GM12878 (cell line): Measurements from ENCODE around the gene SLC25A13. TPM values are rescaled to one million over a fixed set of nuclear protein-coding genes. Genes with fewer than 3 reads are reported as not detected.

ENCODE experiments used
- ATAC-seq: fragments of 200-7000 bp; cut with Tn5 transposase; 3 replicates; pipeline ENCODE4 v1.9.1; 2020; ENCODE audit warnings: mild to moderate bottlenecking, moderate library complexity
- BruUV-seq: library from RNA; stranded (reverse); fragments of 400-500 nt; replicated peaks from 2 replicates; lab custom pipeline; 2021; lab: Mats Ljungman, UMichigan
- CTCF ChIA-PET: fragments of 300-600 bp; sonication (Branson Sonifier 250); formaldehyde crosslinking; extraction: SDS; loops from one replicate; lab custom pipeline; 2021; ENCODE audit warnings: inconsistent platforms; lab: Yijun Ruan, JAX
- POLR2A ChIA-PET: fragments of 350-600 bp; formaldehyde crosslinking; extraction: SDS; loops from one replicate; lab custom pipeline; 2021; ENCODE audit warnings: inconsistent platforms; lab: Charles Lee
- RAD21 ChIA-PET: fragments of 300-600 bp; sonication (Branson Sonifier 250); formaldehyde crosslinking; loops from one replicate; lab custom pipeline; 2023; ENCODE audit warnings: antibody characterized with exemption; ENCODE audit not compliant: unreplicated experiment; lab: Charles Lee
- SMC1A ChIA-PET: fragments of 300-600 bp; sonication (Branson Sonifier 250); formaldehyde crosslinking; loops from one replicate; lab custom pipeline; 2023; ENCODE audit not compliant: unreplicated experiment, uncharacterized antibody; lab: Charles Lee
- DNase-seq: peaks from one replicate; pipeline ENCODE4 v3.0.0-alpha.2; 2011; ENCODE audit warnings: low read depth, low spot score
- FAIRE-seq: peaks from 3 replicates; lab custom pipeline; 2011; peaks lifted over from hg19 to GRCh38; lab: Jason Lieb, UNC
- H2AFZ ChIP-seq: 2 replicates; pipeline ENCODE4 v1.6.0; 2011; ENCODE audit warnings: low read depth, low read length, control low read depth; ENCODE audit not compliant: control insufficient read depth
- H3K27ac ChIP-seq: 2 replicates; pipeline ENCODE4 v1.5.1; 2011; ENCODE audit warnings: control low read depth; ENCODE audit not compliant: control insufficient read depth, insufficient read depth
- H3K27me3 ChIP-seq, 2 experiments: replicated peaks in 1 of 2; 2 replicates each; pipeline versions ENCODE4 v1.6.0 to v1.6.1; 2011; ENCODE audit warnings: low read length in 1 of 2; ENCODE audit not compliant: control insufficient read depth in 2 of 2, insufficient read depth in 2 of 2
- H3K36me3 ChIP-seq, 2 experiments: 2 replicates each; pipeline ENCODE4 v1.5.1; 2011; ENCODE audit warnings: low read length in 1 of 2; ENCODE audit not compliant: control insufficient read depth in 2 of 2, insufficient read depth in 2 of 2
- H3K4me1 ChIP-seq: 2 replicates; pipeline ENCODE4 v1.6.1; 2011; ENCODE audit warnings: mild to moderate bottlenecking, low read length, moderate library complexity, mixed read lengths; ENCODE audit not compliant: control insufficient read depth, insufficient read depth
- H3K4me2 ChIP-seq: 2 replicates; pipeline ENCODE4 v1.6.0; 2011; ENCODE audit warnings: control low read depth; ENCODE audit not compliant: control insufficient read depth, insufficient read depth
- H3K4me3 ChIP-seq: fragments of 200-600 bp; sonication (generic); 2 replicates; pipeline ENCODE4 v1.5.1; 2016
- H3K79me2 ChIP-seq: 2 replicates; pipeline ENCODE4 v1.6.0; 2011; ENCODE audit warnings: low read length; ENCODE audit not compliant: control insufficient read depth, insufficient read depth
- H3K9ac ChIP-seq: 2 replicates; pipeline ENCODE4 v1.8.0; 2011; ENCODE audit warnings: low read length, control low read depth, mixed read lengths; ENCODE audit not compliant: control insufficient read depth, insufficient read depth
- H3K9me3 ChIP-seq: replicated peaks from 3 replicates; pipeline ENCODE4 v1.5.1; 2011; ENCODE audit warnings: mild to moderate bottlenecking, low read length; ENCODE audit not compliant: control insufficient read depth, insufficient read depth
- H4K20me1 ChIP-seq: 2 replicates; pipeline ENCODE4 v1.6.0; 2011; ENCODE audit not compliant: control insufficient read depth, insufficient read depth
- CBX3 ChIP-seq: fragments of 200-600 bp; sonication (generic); IDR thresholded peaks from 2 replicates; pipeline ENCODE4 v1.6.1; 2016; ENCODE audit warnings: low read depth, borderline replicate concordance
- CEBPB ChIP-seq, 2 experiments: fragments of 150-350 bp in 1 of 2; IDR thresholded peaks; 2 replicates each; pipeline ENCODE4 v1.6.1; 2012 to 2014; ENCODE audit warnings: low read depth in 2 of 2, low read length in 2 of 2, borderline replicate concordance in 1 of 2, inconsistent platforms in 1 of 2
- CEBPZ ChIP-seq: fragments of 150-350 bp; IDR thresholded peaks from 2 replicates; pipeline ENCODE4 v1.6.1; 2016; ENCODE audit warnings: low read depth, low read length
- EED ChIP-seq: sonication (generic); IDR thresholded peaks from 2 replicates; pipeline ENCODE4 v1.6.1; 2016; ENCODE audit warnings: antibody characterized with exemption, low read depth
- EP300 ChIP-seq, 2 experiments: fragments of 150-350 bp in 1 of 2; IDR thresholded peaks; 2 replicates each; pipeline ENCODE4 v1.6.1; 2011 to 2012; ENCODE audit warnings: low read depth in 2 of 2, low read length in 2 of 2, borderline replicate concordance in 1 of 2, improper control_type of control experiment in 1 of 2, inconsistent platforms in 1 of 2; ENCODE audit not compliant: control insufficient read depth in 1 of 2
- ETV6 ChIP-seq, 2 experiments: fragments of 450-650 bp in 1 of 2; IDR thresholded peaks in 1 of 2; conservative IDR thresholded peaks in 1 of 2; 2 replicates each; pipeline ENCODE4 v1.6.1; 2014; ENCODE audit warnings: antibody characterized with exemption in 1 of 2, borderline replicate concordance in 1 of 2, low read depth in 1 of 2, mild to moderate bottlenecking in 1 of 2, moderate library complexity in 1 of 2
- FOS ChIP-seq: IDR thresholded peaks from 3 replicates; pipeline ENCODE4 v1.6.1; 2011; ENCODE audit warnings: borderline replicate concordance; ENCODE audit not compliant: insufficient read length; ENCODE audit errors: extremely low read depth
- HDGF ChIP-seq: fragments of 450-650 bp; IDR thresholded peaks from 2 replicates; pipeline ENCODE4 v1.6.1; 2016; ENCODE audit warnings: antibody characterized with exemption
- IKZF1 ChIP-seq: fragments of 450-650 bp; conservative IDR thresholded peaks from 2 replicates; pipeline ENCODE4 v1.6.1; 2017; ENCODE audit warnings: antibody characterized with exemption, mild to moderate bottlenecking
- JUNB ChIP-seq: IDR thresholded peaks from 2 replicates; pipeline ENCODE4 v1.6.1; 2016; ENCODE audit warnings: antibody characterized with exemption, mild to moderate bottlenecking
- JUND ChIP-seq: IDR thresholded peaks from 2 replicates; pipeline ENCODE4 v1.6.1; 2012; ENCODE audit warnings: low read depth, mild to moderate bottlenecking, low read length, improper control_type of control experiment, moderate library complexity
- KAT2A ChIP-seq: conservative IDR thresholded peaks from 2 replicates; pipeline ENCODE4 v1.6.1; 2011; ENCODE audit warnings: low read depth, low read length; ENCODE audit not compliant: control insufficient read depth
- PKNOX1 ChIP-seq: fragments of 450-650 bp; IDR thresholded peaks from 2 replicates; pipeline ENCODE4 v1.6.1; 2016; ENCODE audit warnings: mild to moderate bottlenecking
- PML ChIP-seq: IDR thresholded peaks from 2 replicates; pipeline ENCODE4 v1.6.1; 2012; ENCODE audit warnings: low read length, inconsistent platforms
- POLR2A ChIP-seq: IDR thresholded peaks from 2 replicates; pipeline ENCODE4 v1.6.1; 2011; ENCODE audit warnings: low read depth, mild to moderate bottlenecking, low read length
- SP1 ChIP-seq: IDR thresholded peaks from one replicate; pipeline ENCODE4 v1.6.1; 2011; ENCODE audit warnings: low read depth, low read length
- STAT1 ChIP-seq: fragments of 450-650 bp; conservative IDR thresholded peaks from 2 replicates; pipeline ENCODE4 v1.6.1; 2014; ENCODE audit warnings: antibody characterized with exemption, mild to moderate bottlenecking
- WGBS: methylation state at CpG from one replicate; pipeline ENCODE4 v1.1.6; 2016; ENCODE audit warnings: low lambda C conversion rate; ENCODE audit not compliant: insufficient replicate concordance, insufficient coverage; ENCODE audit errors: missing lambda C conversion rate; 5-methylcytosine and 5-hydroxymethylcytosine counted together
- in situ Hi-C: fragments of 300-500 bp; cut with MboI; formaldehyde crosslinking; loops from 9 replicates; pipeline ENCODE4 v1.14.3; 2018; ENCODE audit warnings: mixed read lengths
- intact Hi-C: fragments of 100-400 bp; cut with micrococcal nuclease; formaldehyde crosslinking; loops from one replicate; pipeline ENCODE4 v1.14.2; 2022; ENCODE audit not compliant: unreplicated experiment
- polyA plus RNA-seq, 11 experiments: library from polyadenylated mRNA; depleted of rRNA in 4 of 11; unstranded in 6 of 11; stranded (reverse) in 5 of 11; fragments of >200 nt; fragmentation: Nextera tagmentation in 4 of 11; fragmentation: Illumina TruSeq in 1 of 11; extraction: Ambion mirVana in 4 of 11; extraction: Trizol in 1 of 11; gene quantifications; 1 replicate in 1 of 11; 2 replicates in 10 of 11; pipeline versions ENCODE4 v1.2.1 to v1.2.3, GENCODE V29; 2011 to 2016; ENCODE audit warnings: inconsistent platforms in 2 of 11, missing spikeins in 2 of 11, low read depth in 1 of 11
- total RNA-seq, 4 experiments: library from RNA; depleted of rRNA in 3 of 4; stranded (reverse); fragments of >200 nt in 3 of 4; fragmentation: Illumina TruSeq in 1 of 4; extraction: Trizol in 1 of 4; gene quantifications; 2 replicates each; pipeline versions ENCODE4 v1.2.1 to v1.2.3, GENCODE V29; 2013 to 2021

SLC25A13 gene
- total and polyA plus RNA-seq, 10 of the 15 experiments (the other 5 are each of a cell fraction or from before 2014, with no cell fraction given): 7.0 to 24.7 (median 18.6) TPM

DNA sequence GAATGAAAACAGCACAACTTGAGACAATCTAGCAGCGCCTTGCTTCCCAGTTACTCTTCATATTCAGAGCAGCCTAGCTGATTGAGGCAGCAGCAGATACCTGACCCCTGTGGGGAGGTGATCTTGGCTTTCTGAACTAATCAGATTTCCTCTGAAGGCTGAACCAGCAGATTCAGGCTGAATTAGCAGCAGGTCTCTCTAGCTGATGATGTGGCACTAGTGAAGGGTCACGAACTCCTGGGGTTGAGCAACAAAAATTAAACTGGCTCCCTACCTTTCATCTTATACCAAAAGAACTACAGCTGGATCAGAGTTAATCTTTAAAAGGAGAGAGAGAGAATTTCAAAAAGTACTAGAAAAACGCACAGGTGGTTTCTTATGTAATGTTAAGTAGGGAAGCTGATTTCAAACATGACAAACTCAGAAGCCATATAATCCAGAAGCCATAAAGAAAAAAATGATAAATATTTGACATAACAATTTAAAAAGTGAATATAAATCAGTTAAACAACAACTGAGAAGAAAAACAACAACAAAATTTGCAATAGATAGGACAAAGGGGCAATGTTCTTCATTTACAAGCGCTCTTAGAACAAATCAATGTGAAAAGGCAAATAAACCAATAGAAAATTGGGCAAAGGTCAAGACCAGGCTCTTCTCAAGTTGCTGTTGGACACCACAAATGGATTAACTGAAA lies 13.5 kb downstream of the SLC25A13 start:
- RAD21 ChIA-PET: no interaction called here
- ATAC-seq (no peak), DNase-seq (no peak), FAIRE-seq (no peak)
- Histone ChIP-seq H3K4me3 (no peak overlapping the region), H3K9ac (no peak overlapping the region), H2AFZ (no peak overlapping the region), H3K79me2 (peaks cover 4% of the 10 kb centered on the region), H3K36me3 (peaks cover 0 to 6% of the 10 kb centered on the region in 2 experiments; a peak in 2 of 4 replicates), H3K4me2 (no peak overlapping the region), H4K20me1 (no peaks in the 10 kb centered on the region), H3K4me1 (peaks cover 4% of the 10 kb centered on the region), H3K9me3 (no peaks in the 10 kb centered on the region; the same call in 2 of the 3 replicates), H3K27ac (no peak overlapping the region), H3K27me3 (no peaks in the 10 kb centered on the region)
- BruUV-seq: no TSS peak
- POLR2A ChIA-PET: no interaction called here
- TF ChIP-seq IKZF1: no peak
- no peak for TF ChIP-seq CEBPZ
- TF ChIP-seq EP300 (IDR thresholded peaks at IDR 0.05; ENCODE audit: borderline replicate concordance in 1 of 2, control insufficient read depth in 1 of 2, low read depth in 2 of 2, low read length in 2 of 2): no peak
- no peak for TF ChIP-seq FOS
- no peak for TF ChIP-seq PML
- TF ChIP-seq SP1: no peak
- no peak for TF ChIP-seq CEBPB (IDR thresholded peaks at IDR 0.05; ENCODE audit: borderline replicate concordance in 1 of 2, low read depth in 2 of 2, low read length in 2 of 2)
- no peak for TF ChIP-seq PKNOX1
- no peak for TF ChIP-seq HDGF
- TF ChIP-seq STAT1: no peak
- TF ChIP-seq CBX3: no peak
- no peak for TF ChIP-seq JUNB
- TF ChIP-seq POLR2A: no peak
- TF ChIP-seq JUND: no peak
- TF ChIP-seq ETV6 (conservative IDR thresholded peaks at IDR 0.05 in 1 of 2, IDR thresholded peaks at IDR 0.05 in 1 of 2; ENCODE audit: borderline replicate concordance in 1 of 2, low read depth in 1 of 2): no peak
- TF ChIP-seq KAT2A: no peak
- no peak for TF ChIP-seq EED
- SMC1A ChIA-PET: no interaction called here
- CTCF ChIA-PET: interaction anchor here (0.7 kb wide), 1 partner anchor 85 kb away, joined by 3 read pairs; no protein-coding TSS in a partner anchor
- in situ Hi-C loops: no loop called here
- intact Hi-C loops: no loop called here
- WGBS: 100% methylated on average over 4 of the region's 4 CpGs
